ENCODE data around the gene RYR2. TPM values are rescaled to one million over a fixed set of nuclear protein-coding genes. Genes with fewer than 3 reads are reported as not detected.

Gene RYR2
- total and polyA plus RNA-seq, 4 donors, result 9.2 to 31.2 (median 17.3) TPM

DNA sequence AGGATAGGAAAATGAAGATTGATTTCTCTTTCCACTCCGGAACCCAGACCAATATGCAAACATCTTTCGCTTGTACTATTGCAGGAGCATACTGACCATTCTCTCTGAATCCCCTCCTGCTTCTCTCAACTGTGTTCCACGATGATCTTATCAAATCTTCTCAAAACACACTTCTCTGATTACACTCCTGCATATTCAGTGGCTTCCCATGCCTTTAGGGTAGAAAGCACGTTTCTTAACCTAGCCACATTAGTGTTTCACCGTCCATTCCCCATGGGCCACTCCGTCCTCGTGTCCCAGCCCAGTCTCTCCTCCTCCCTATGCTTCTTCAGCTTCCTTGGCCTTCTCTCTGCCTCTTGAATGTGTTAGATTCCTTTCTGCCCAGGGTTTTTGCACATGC lies 650.3 kb downstream of the RYR2 start:
- no peak overlapping the region for H3K4me3 ChIP-seq (ENCODE audit: low read depth, low read length)
- no peaks in the 10 kb centered on the region for H3K4me1 ChIP-seq (ENCODE audit: control insufficient read depth, insufficient read depth, low read length)
- H3K36me3 ChIP-seq (ENCODE audit: control insufficient read depth, insufficient read depth, low read length), result no peaks in the 10 kb centered on the region
- no peak overlapping the region for H3K27ac ChIP-seq (ENCODE audit: low read depth, low read length)
- no peaks in the 10 kb centered on the region for H3K9me3 ChIP-seq (ENCODE audit: control insufficient read depth, insufficient read depth, low read length)
- no peaks in the 10 kb centered on the region for H3K27me3 ChIP-seq (ENCODE audit: control insufficient read depth, insufficient read depth, low read length)
- no peak for DNase-seq (ENCODE audit: low read depth in 4 of 6, low spot score in 6 of 6)
- 81% methylated on average over 7 of the region's 7 CpGs for WGBS (ENCODE audit: insufficient coverage)

GRCh38 chr1:237695878-237696277 lies 653.9 kb downstream of the RYR2 start:
- Histone ChIP-seq H3K27me3 (ENCODE audit: control insufficient read depth, insufficient read depth, low read length) (no peaks in the 10 kb centered on the region), H3K4me1 (ENCODE audit: control insufficient read depth, insufficient read depth, low read length) (no peaks in the 10 kb centered on the region), H3K9me3 (ENCODE audit: control insufficient read depth, insufficient read depth, low read length) (no peaks in the 10 kb centered on the region), H3K27ac (ENCODE audit: low read depth, low read length) (no peak overlapping the region), H3K36me3 (ENCODE audit: control insufficient read depth, insufficient read depth, low read length) (no peaks in the 10 kb centered on the region), H3K4me3 (ENCODE audit: low read depth, low read length) (no peak overlapping the region)
- no peak for DNase-seq (ENCODE audit: low read depth in 4 of 6, low spot score in 6 of 6)

DNA sequence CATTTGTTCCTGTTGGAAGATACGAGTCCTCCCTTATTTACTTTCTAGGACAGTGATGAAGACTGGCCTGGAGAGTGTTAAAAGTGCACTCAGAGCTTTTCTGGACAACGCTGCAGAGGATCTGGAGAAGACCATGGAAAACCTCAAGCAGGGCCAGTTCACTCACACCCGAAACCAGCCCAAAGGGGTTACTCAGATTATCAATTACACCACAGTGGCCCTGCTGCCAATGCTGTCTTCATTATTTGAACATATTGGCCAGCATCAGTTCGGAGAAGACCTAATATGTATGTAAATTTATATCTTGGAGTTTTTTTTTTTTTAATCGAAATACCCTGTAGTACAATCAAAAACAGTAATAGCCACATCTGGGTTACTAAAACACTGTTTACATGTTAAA lies 658.2 kb downstream of the RYR2 start:
- H3K4me3 ChIP-seq (ENCODE audit: low read depth, low read length), result no peak overlapping the region
- no peaks in the 10 kb centered on the region for H3K27me3 ChIP-seq (ENCODE audit: control insufficient read depth, insufficient read depth, low read length)
- H3K36me3 ChIP-seq (ENCODE audit: control insufficient read depth, insufficient read depth, low read length), result no peaks in the 10 kb centered on the region
- DNase-seq (ENCODE audit: low read depth in 4 of 6, low spot score in 6 of 6), result no peak
- no peak overlapping the region for H3K27ac ChIP-seq (ENCODE audit: low read depth, low read length)
- 83% methylated on average over 2 of the region's 5 CpGs for WGBS (ENCODE audit: insufficient coverage)
- no peaks in the 10 kb centered on the region for H3K9me3 ChIP-seq (ENCODE audit: control insufficient read depth, insufficient read depth, low read length)
- no peaks in the 10 kb centered on the region for H3K4me1 ChIP-seq (ENCODE audit: control insufficient read depth, insufficient read depth, low read length)

DNA sequence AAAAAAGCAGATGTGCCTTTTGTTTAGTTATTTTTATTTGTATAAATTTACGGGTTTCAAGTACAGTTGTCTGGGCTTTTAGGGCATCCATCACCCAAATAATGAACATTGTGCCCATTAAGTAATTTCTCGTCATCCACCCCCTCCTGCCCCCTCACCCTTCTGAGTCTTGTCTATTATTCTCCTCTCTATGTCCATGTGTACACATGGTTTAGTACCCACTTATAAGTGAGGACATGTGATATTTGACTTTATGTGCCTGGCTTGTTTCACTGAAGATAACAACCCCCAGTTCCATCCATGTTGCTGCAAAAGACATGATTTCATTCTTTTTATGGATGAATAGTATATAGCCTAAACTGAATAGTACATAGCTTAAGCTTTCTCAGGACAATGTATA lies 659.5 kb downstream of the RYR2 start:
- no CpG with 5 or more reads among the region's 2 CpGs for WGBS (ENCODE audit: insufficient coverage)
- Histone ChIP-seq H3K27me3 (ENCODE audit: control insufficient read depth, insufficient read depth, low read length) (no peaks in the 10 kb centered on the region), H3K27ac (ENCODE audit: low read depth, low read length) (no peak overlapping the region), H3K36me3 (ENCODE audit: control insufficient read depth, insufficient read depth, low read length) (no peaks in the 10 kb centered on the region), H3K4me1 (ENCODE audit: control insufficient read depth, insufficient read depth, low read length) (no peaks in the 10 kb centered on the region), H3K4me3 (ENCODE audit: low read depth, low read length) (no peak overlapping the region), H3K9me3 (ENCODE audit: control insufficient read depth, insufficient read depth, low read length) (no peaks in the 10 kb centered on the region)
- DNase-seq (ENCODE audit: low read depth in 4 of 6, low spot score in 6 of 6), result no peak

DNA sequence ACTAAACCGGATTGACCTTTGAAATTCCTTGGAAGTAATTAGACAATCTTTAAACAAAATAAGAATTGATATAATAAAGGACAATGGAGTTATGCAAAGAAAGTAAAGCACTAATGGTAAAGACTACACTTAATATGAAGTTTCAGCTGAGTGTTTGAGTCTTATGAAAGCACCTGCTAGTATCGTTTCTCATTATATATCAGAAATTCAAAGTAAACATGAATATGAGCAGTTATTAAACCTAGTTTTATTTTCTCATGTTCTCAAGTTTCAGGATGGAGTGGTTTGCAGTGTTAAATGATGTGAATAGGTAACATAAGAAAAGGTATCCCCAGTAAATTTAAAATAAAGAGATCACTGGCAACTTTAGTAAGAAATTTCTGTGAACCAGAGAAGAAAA lies 660.2 kb downstream of the RYR2 start:
- no peaks in the 10 kb centered on the region for H3K27me3 ChIP-seq (ENCODE audit: control insufficient read depth, insufficient read depth, low read length)
- no peak for DNase-seq (ENCODE audit: low read depth in 4 of 6, low spot score in 6 of 6)
- no peaks in the 10 kb centered on the region for H3K36me3 ChIP-seq (ENCODE audit: control insufficient read depth, insufficient read depth, low read length)
- H3K4me3 ChIP-seq (ENCODE audit: low read depth, low read length), result no peak overlapping the region
- no peak overlapping the region for H3K27ac ChIP-seq (ENCODE audit: low read depth, low read length)
- WGBS (ENCODE audit: insufficient coverage), result no CpG with 5 or more reads among the region's 2 CpGs
- H3K4me1 ChIP-seq (ENCODE audit: control insufficient read depth, insufficient read depth, low read length), result no peaks in the 10 kb centered on the region
- no peaks in the 10 kb centered on the region for H3K9me3 ChIP-seq (ENCODE audit: control insufficient read depth, insufficient read depth, low read length)

DNA sequence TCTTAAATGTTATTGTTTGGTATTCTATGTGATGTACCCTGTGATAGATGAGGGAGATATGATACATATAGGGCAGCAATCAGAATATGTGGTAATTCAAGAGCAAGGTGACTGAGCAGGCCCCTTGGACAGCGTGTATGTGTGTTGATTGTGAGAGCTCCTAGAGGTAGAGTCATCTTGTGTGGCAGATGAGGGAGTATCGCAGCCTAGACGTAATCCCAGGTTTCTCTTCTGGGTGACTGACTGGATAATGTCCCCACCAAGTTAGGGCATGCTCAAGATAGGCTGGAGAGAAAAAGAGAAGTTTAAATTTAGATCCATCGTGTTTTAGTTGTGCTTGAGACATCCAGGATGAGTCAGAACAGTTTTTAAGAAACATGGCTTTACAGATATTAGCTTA lies 663.5 kb downstream of the RYR2 start:
- H3K9me3 ChIP-seq (ENCODE audit: control insufficient read depth, insufficient read depth, low read length), result no peaks in the 10 kb centered on the region
- 87% methylated on average over 3 of the region's 4 CpGs for WGBS (ENCODE audit: insufficient coverage)

DNA sequence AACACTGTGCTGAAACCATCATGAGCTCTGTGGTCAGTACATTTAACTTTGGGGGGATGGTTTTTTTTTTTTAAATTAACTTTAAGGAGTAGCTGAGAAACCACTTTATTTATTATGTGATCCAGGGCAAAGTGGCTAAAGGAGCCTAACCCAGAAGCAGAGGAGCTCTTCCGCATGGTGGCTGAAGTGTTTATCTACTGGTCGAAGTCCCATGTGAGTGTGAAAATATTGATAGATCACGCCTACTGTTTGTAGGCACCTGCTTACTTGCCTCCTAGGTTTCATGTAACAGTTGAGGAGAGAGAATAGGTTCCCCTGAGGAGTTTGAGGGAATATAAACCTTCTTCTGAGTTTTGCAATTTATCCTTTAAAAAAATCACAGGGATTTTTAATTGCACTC lies 667.4 kb downstream of the RYR2 start:
- H3K9me3 ChIP-seq (ENCODE audit: control insufficient read depth, insufficient read depth, low read length), result no peaks in the 10 kb centered on the region
- 100% methylated on average over 2 of the region's 3 CpGs for WGBS (ENCODE audit: insufficient coverage)
- no peaks in the 10 kb centered on the region for H3K4me1 ChIP-seq (ENCODE audit: control insufficient read depth, insufficient read depth, low read length)
- H3K27me3 ChIP-seq (ENCODE audit: control insufficient read depth, insufficient read depth, low read length), result no peaks in the 10 kb centered on the region
- no peaks in the 10 kb centered on the region for H3K36me3 ChIP-seq (ENCODE audit: control insufficient read depth, insufficient read depth, low read length)
- no peak for DNase-seq (ENCODE audit: low read depth in 4 of 6, low spot score in 6 of 6)
- no peak overlapping the region for H3K4me3 ChIP-seq (ENCODE audit: low read depth, low read length)
- no peak overlapping the region for H3K27ac ChIP-seq (ENCODE audit: low read depth, low read length)

More for the DNA sequence above, 663.5 kb downstream of the RYR2 start:
- Histone ChIP-seq H3K4me3 (ENCODE audit: low read depth, low read length) (no peak overlapping the region), H3K36me3 (ENCODE audit: control insufficient read depth, insufficient read depth, low read length) (no peaks in the 10 kb centered on the region), H3K4me1 (ENCODE audit: control insufficient read depth, insufficient read depth, low read length) (no peaks in the 10 kb centered on the region), H3K27me3 (ENCODE audit: control insufficient read depth, insufficient read depth, low read length) (no peaks in the 10 kb centered on the region), H3K27ac (ENCODE audit: low read depth, low read length) (no peak overlapping the region)
- DNase-seq (ENCODE audit: low read depth in 4 of 6, low spot score in 6 of 6), result no peak

DNA sequence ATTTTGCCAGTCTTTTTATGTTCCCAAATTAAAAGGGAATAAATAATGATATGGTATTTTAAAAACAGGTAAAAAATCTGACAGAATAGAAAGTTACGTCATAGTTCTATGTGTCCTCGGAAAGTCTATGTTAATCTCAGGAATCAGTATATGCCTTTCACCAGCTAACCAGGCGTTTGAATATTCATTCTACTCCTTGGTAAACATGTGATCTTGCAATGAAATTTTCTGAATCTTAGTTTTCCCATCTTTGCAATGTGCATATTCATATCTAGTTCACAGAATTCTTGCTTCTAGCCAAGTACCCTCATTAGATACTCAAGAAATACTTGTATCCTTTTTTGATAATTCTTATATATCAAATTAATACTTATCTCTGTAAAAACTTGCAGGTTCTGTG lies 669.3 kb downstream of the RYR2 start:
- WGBS (ENCODE audit: insufficient coverage), result no CpG with 5 or more reads among the region's 3 CpGs
- Histone ChIP-seq H3K4me3 (ENCODE audit: low read depth, low read length) (no peak overlapping the region), H3K27me3 (ENCODE audit: control insufficient read depth, insufficient read depth, low read length) (no peaks in the 10 kb centered on the region), H3K4me1 (ENCODE audit: control insufficient read depth, insufficient read depth, low read length) (no peaks in the 10 kb centered on the region), H3K27ac (ENCODE audit: low read depth, low read length) (no peak overlapping the region), H3K9me3 (ENCODE audit: control insufficient read depth, insufficient read depth, low read length) (no peaks in the 10 kb centered on the region), H3K36me3 (ENCODE audit: control insufficient read depth, insufficient read depth, low read length) (no peaks in the 10 kb centered on the region)
- no peak for DNase-seq (ENCODE audit: low read depth in 4 of 6, low spot score in 6 of 6)

- Histone ChIP-seq H3K27ac (ENCODE audit: low read depth, low read length) (no peak overlapping the region), H3K4me1 (ENCODE audit: control insufficient read depth, insufficient read depth, low read length) (no peaks in the 10 kb centered on the region), H3K36me3 (ENCODE audit: control insufficient read depth, insufficient read depth, low read length) (no peaks in the 10 kb centered on the region), H3K27me3 (ENCODE audit: control insufficient read depth, insufficient read depth, low read length) (no peaks in the 10 kb centered on the region), H3K4me3 (ENCODE audit: low read depth, low read length) (no peak overlapping the region), H3K9me3 (ENCODE audit: control insufficient read depth, insufficient read depth, low read length) (no peaks in the 10 kb centered on the region)
- 67% methylated on average over 4 of the region's 6 CpGs for WGBS (ENCODE audit: insufficient coverage)
- DNase-seq (ENCODE audit: low read depth in 4 of 6, low spot score in 6 of 6), result no peak
Observed at GRCh38 chr1:237712082-237712481, 670.1 kb downstream of the RYR2 start.

DNA sequence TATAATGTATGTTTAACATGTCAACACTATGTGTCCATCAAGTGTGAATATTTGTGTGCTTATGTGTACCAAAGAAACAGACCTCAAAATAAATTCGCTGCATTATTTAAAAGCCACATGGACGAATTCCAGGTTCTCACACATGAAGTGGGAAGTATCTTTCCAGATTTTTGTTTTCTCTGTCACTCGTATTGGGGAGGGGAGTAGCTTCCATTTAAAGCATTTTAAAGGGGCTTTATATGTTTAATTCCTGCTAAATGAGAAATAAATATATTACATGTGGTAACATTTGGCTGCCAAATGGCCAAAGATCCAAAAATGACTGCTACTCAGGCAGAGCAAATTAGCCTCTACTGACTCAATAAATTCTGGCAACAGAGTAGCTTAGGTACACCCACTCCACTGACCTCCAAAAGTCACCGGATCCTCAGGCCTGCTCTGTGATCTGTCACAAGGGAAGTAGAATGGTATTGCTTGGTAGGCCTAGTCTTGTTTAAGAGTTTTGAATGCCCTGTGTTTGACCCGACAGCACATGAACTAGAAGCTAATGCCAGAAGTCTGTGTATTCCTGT lies 670.7 kb downstream of the RYR2 start:
- Histone ChIP-seq H3K27ac (ENCODE audit: low read depth, low read length) (no peak overlapping the region), H3K9me3 (ENCODE audit: control insufficient read depth, insufficient read depth, low read length) (no peaks in the 10 kb centered on the region), H3K36me3 (ENCODE audit: control insufficient read depth, insufficient read depth, low read length) (no peaks in the 10 kb centered on the region), H3K4me1 (ENCODE audit: control insufficient read depth, insufficient read depth, low read length) (no peaks in the 10 kb centered on the region), H3K27me3 (ENCODE audit: control insufficient read depth, insufficient read depth, low read length) (no peaks in the 10 kb centered on the region), H3K4me3 (ENCODE audit: low read depth, low read length) (no peak overlapping the region)
- WGBS (ENCODE audit: insufficient coverage), result 100% methylated on average over 1 of the region's 5 CpGs
- DNase-seq (ENCODE audit: low read depth in 4 of 6, low spot score in 6 of 6), result peak in 1 of 6 donors; percentile 41
